GM21447 (cell line): ENCODE measurements around the gene KCNG2.

Experiments used
- ATAC-seq: cut with Tn5 transposase; IDR thresholded peaks from one replicate; pipeline ENCODE4 v1.9.1; 2021; ENCODE audit not compliant: unreplicated experiment

KCNG2 gene

GRCh38 chr18:79921984-79922965 is 124.5 kb downstream of the KCNG2 start:
- ATAC-seq: no peak

GRCh38 chr18:79922971-79923411 is 125.3 kb downstream of the KCNG2 start:
- ATAC-seq: no peak

- ATAC-seq: no peak
Observed at GRCh38 chr18:79923896-79924585, 126.3 kb downstream of the KCNG2 start.

GRCh38 chr18:79924814-79925731 is 127.3 kb downstream of the KCNG2 start:
- no peak for ATAC-seq

GRCh38 chr18:79926306-79926705 is 128.6 kb downstream of the KCNG2 start:
- no peak for ATAC-seq

GRCh38 chr18:79926715-79927606 is 129.2 kb downstream of the KCNG2 start:
- ATAC-seq: no peak

GRCh38 chr18:79927607-79928562 is 130.1 kb downstream of the KCNG2 start:
- ATAC-seq: no peak

- ATAC-seq: no peak
Observed at GRCh38 chr18:79928563-79928960, 130.8 kb downstream of the KCNG2 start.

- ATAC-seq: no peak
Observed at GRCh38 chr18:79930020-79930642, 132.4 kb downstream of the KCNG2 start.

GRCh38 chr18:79931475-79931874 is 133.7 kb downstream of the KCNG2 start:
- ATAC-seq: no peak

- ATAC-seq: no peak
Observed at GRCh38 chr18:79932907-79933306, 135.2 kb downstream of the KCNG2 start.

GRCh38 chr18:79933765-79934164 is 136.0 kb downstream of the KCNG2 start:
- ATAC-seq: no peak

GRCh38 chr18:79934311-79935097 is 136.8 kb downstream of the KCNG2 start:
- ATAC-seq: no peak

GRCh38 chr18:79935098-79935480 is 137.4 kb downstream of the KCNG2 start:
- no peak for ATAC-seq

GRCh38 chr18:79935499-79935898 is 137.8 kb downstream of the KCNG2 start:
- no peak for ATAC-seq

- ATAC-seq: no peak
Observed at GRCh38 chr18:79935925-79936324, 138.2 kb downstream of the KCNG2 start.

GRCh38 chr18:79936641-79937040 is 138.9 kb downstream of the KCNG2 start:
- no peak for ATAC-seq
